ENCODE data around the gene TMCC3. TPM values are rescaled to one million over a fixed set of nuclear protein-coding genes. Genes with fewer than 3 reads are reported as not detected.
A peak's percentile ranks its signal among the peaks of the same experiment; 100 is the strongest.

TMCC3 gene
- total and polyA plus RNA-seq, 2 experiments from 2014 or later = 1.4 to 3.6 TPM

- no peak for TF ChIP-seq REST (IDR thresholded peaks at IDR 0.05; ENCODE audit: unreplicated experiment)
- peak; percentile 96 to 98 for TF ChIP-seq CTCF (conservative IDR thresholded peaks at IDR 0.05; ENCODE audit: low read depth in 2 of 2)
- peak; percentile 92 for DNase-seq (ENCODE audit: low spot score)
- ATAC-seq = peak; percentile 97
- Mint-ChIP-seq H3K27ac (no peak overlapping the region), H3K36me3 (ENCODE audit: low read depth) (no peaks in the 10 kb centered on the region), H3K9me3 (no peaks in the 10 kb centered on the region; the same call in 2 of the 3 replicates), H3K27me3 (ENCODE audit: insufficient read depth, low read depth, poor library complexity) (peaks cover 5% of the 10 kb centered on the region), H3K4me1 (peaks cover 8% of the 10 kb centered on the region; the same call in 2 of the 3 replicates), H3K4me3 (no peak overlapping the region)
- Histone ChIP-seq H3K4me1 (ENCODE audit: insufficient read depth) (no peaks in the 10 kb centered on the region), H3K79me2 (replicated peaks; ENCODE audit: insufficient read depth) (no peaks in the 10 kb centered on the region), H3K36me3 (ENCODE audit: insufficient read depth) (no peaks in the 10 kb centered on the region), H3K27ac (ENCODE audit: low read depth) (no peak overlapping the region), H4K20me1 (replicated peaks; ENCODE audit: insufficient read depth) (no peaks in the 10 kb centered on the region), H3K9me2 (ENCODE audit: insufficient read depth) (no peaks in the 10 kb centered on the region), H3F3A (replicated peaks; ENCODE audit: low read depth) (no peaks in the 10 kb centered on the region), H3K27me3 (ENCODE audit: insufficient read depth) (no peaks in the 10 kb centered on the region), H3K4me2 (no peak overlapping the region), H3K4me3 (no peak overlapping the region), H2AFZ (no peak overlapping the region)
Measured at GRCh38 chr12:94532490-94533422, 117.6 kb downstream of the TMCC3 start.

- Mint-ChIP-seq H3K27ac (no peak overlapping the region), H3K4me3 (no peak overlapping the region), H3K9me3 (no peaks in the 10 kb centered on the region; the same call in 2 of the 3 replicates), H3K27me3 (ENCODE audit: insufficient read depth, low read depth, poor library complexity) (peaks cover 5% of the 10 kb centered on the region), H3K4me1 (peaks cover 8% of the 10 kb centered on the region; the same call in 2 of the 3 replicates), H3K36me3 (ENCODE audit: low read depth) (no peaks in the 10 kb centered on the region)
- Histone ChIP-seq H2AFZ (no peak overlapping the region), H3K4me3 (no peak overlapping the region), H3K4me2 (no peak overlapping the region), H3K27me3 (ENCODE audit: insufficient read depth) (no peaks in the 10 kb centered on the region), H4K20me1 (replicated peaks; ENCODE audit: insufficient read depth) (no peaks in the 10 kb centered on the region), H3K27ac (ENCODE audit: low read depth) (no peak overlapping the region), H3F3A (replicated peaks; ENCODE audit: low read depth) (no peaks in the 10 kb centered on the region), H3K9me2 (ENCODE audit: insufficient read depth) (no peaks in the 10 kb centered on the region), H3K4me1 (ENCODE audit: insufficient read depth) (no peaks in the 10 kb centered on the region), H3K36me3 (ENCODE audit: insufficient read depth) (no peaks in the 10 kb centered on the region), H3K79me2 (replicated peaks; ENCODE audit: insufficient read depth) (no peaks in the 10 kb centered on the region)
- DNase-seq (ENCODE audit: low spot score) = no peak
- ATAC-seq = no peak
- TF ChIP-seq REST (IDR thresholded peaks at IDR 0.05; ENCODE audit: unreplicated experiment) (no peak), STAT1 (IDR thresholded peaks at IDR 0.05; ENCODE audit: unreplicated experiment) (no peak)
Measured at GRCh38 chr12:94531196-94531720, 119.1 kb downstream of the TMCC3 start.

Data from GM23338 (cell line).